Smooth muscle cell (in vitro differentiated cells): ENCODE measurements around the gene ACAD10. TPM values are rescaled to one million over a fixed set of nuclear protein-coding genes. Genes with fewer than 3 reads are reported as not detected.

Source experiments
- DNase-seq: peaks from one replicate; lab custom pipeline; 2025; ENCODE audit not compliant: unreplicated experiment; lab: John Stamatoyannopoulos, UW
- H2AFZ ChIP-seq: fragments of 200-600 bp; sonication (generic); 2 replicates; pipeline ENCODE4 v1.6.0; 2016; ENCODE audit warnings: antibody characterized with exemption, low read depth, mild to moderate bottlenecking
- H3F3A ChIP-seq: fragments of 200-600 bp; sonication (generic); 2 replicates; pipeline ENCODE4 v1.6.0; 2017; ENCODE audit warnings: antibody characterized with exemption, low read depth
- H3K27ac ChIP-seq: fragments of 200-600 bp; sonication (generic); 2 replicates; pipeline ENCODE4 v1.5.1; 2016; ENCODE audit warnings: low read depth, mild to moderate bottlenecking
- H3K27me3 ChIP-seq: fragments of 200-600 bp; sonication (generic); 2 replicates; pipeline ENCODE4 v1.6.1; 2016; ENCODE audit warnings: low read depth, mild to moderate bottlenecking
- H3K36me3 ChIP-seq: fragments of 200-600 bp; sonication (generic); 2 replicates; pipeline ENCODE4 v1.5.1; 2016; ENCODE audit warnings: low read depth
- H3K4me1 ChIP-seq: fragments of 200-600 bp; sonication (generic); 2 replicates; pipeline ENCODE4 v1.5.1; 2016; ENCODE audit warnings: low read depth
- H3K4me2 ChIP-seq: fragments of 200-600 bp; sonication (generic); 2 replicates; pipeline ENCODE4 v1.6.0; 2016; ENCODE audit warnings: mild to moderate bottlenecking
- H3K4me3 ChIP-seq: fragments of 200-600 bp; sonication (generic); 2 replicates; pipeline ENCODE4 v1.5.1; 2016; ENCODE audit warnings: mild to moderate bottlenecking
- H3K79me2 ChIP-seq: fragments of 200-600 bp; sonication (generic); 2 replicates; pipeline ENCODE4 v1.6.0; 2016; ENCODE audit warnings: low read depth, mild to moderate bottlenecking
- H3K9ac ChIP-seq: fragments of 200-600 bp; sonication (generic); 2 replicates; pipeline ENCODE4 v1.6.0; 2016; ENCODE audit warnings: low read depth
- H3K9me3 ChIP-seq: fragments of 200-600 bp; sonication (generic); replicated peaks from 2 replicates; pipeline ENCODE4 v1.5.1; 2016; ENCODE audit warnings: low read depth
- H4K20me1 ChIP-seq: fragments of 200-600 bp; sonication (generic); 2 replicates; pipeline ENCODE4 v1.6.0; 2016; ENCODE audit warnings: low read depth
- CTCF ChIP-seq: fragments of 200-600 bp; sonication (generic); IDR thresholded peaks from 2 replicates; pipeline ENCODE4 v1.5.1; 2017; ENCODE audit warnings: borderline replicate concordance, mild to moderate bottlenecking, antibody characterized with exemption; ENCODE audit not compliant: insufficient read depth, poor library complexity, severe bottlenecking
- WGBS: methylation state at CpG from one replicate; pipeline ENCODE4 v1.1.7; 2016; ENCODE audit warnings: low lambda C conversion rate; 5-methylcytosine and 5-hydroxymethylcytosine counted together
- polyA plus RNA-seq: library from polyadenylated mRNA; unstranded; fragments of >200 nt; fragmentation: Nextera tagmentation; extraction: Ambion mirVana; gene quantifications from 2 replicates; pipeline ENCODE4 v1.2.1, GENCODE V29; 2016
- total RNA-seq: library from RNA; depleted of rRNA; stranded (reverse); fragments of >200 nt; gene quantifications from 2 replicates; pipeline ENCODE4 v1.2.3, GENCODE V29; 2014

Gene ACAD10
- total and polyA plus RNA-seq, 2 experiments from 2014 or later: 13.4 to 14.9 TPM

GRCh38 chr12:111768159-111768895 is 82.5 kb downstream of the ACAD10 start:
- Histone ChIP-seq H3K36me3 (no peaks in the 10 kb centered on the region), H3K4me1 (peaks cover 15% of the 10 kb centered on the region), H3K9me3 (no peaks in the 10 kb centered on the region), H3K4me3 (peak overlapping the region; percentile 77), H3K9ac (no peak overlapping the region), H2AFZ (no peak overlapping the region), H3K79me2 (peaks cover 53% of the 10 kb centered on the region), H3F3A (peaks cover 3% of the 10 kb centered on the region), H4K20me1 (peaks cover 56% of the 10 kb centered on the region), H3K27me3 (no peaks in the 10 kb centered on the region), H3K4me2 (peak overlapping the region; percentile 98), H3K27ac (no peak overlapping the region)
- TF ChIP-seq CTCF: no peak
- no peak for DNase-seq
- 92% methylated on average over 9 of the region's 9 CpGs for WGBS

GRCh38 chr12:111769599-111769998 is 83.7 kb downstream of the ACAD10 start:
- Histone ChIP-seq H2AFZ (no peak overlapping the region), H3K27me3 (no peaks in the 10 kb centered on the region), H3K4me1 (peaks cover 23% of the 10 kb centered on the region), H4K20me1 (peaks cover 67% of the 10 kb centered on the region), H3K4me2 (no peak overlapping the region), H3F3A (peaks cover 12% of the 10 kb centered on the region), H3K4me3 (no peak overlapping the region), H3K9ac (no peak overlapping the region), H3K9me3 (no peaks in the 10 kb centered on the region), H3K27ac (no peak overlapping the region), H3K36me3 (no peaks in the 10 kb centered on the region), H3K79me2 (peaks cover 53% of the 10 kb centered on the region)
- no peak for TF ChIP-seq CTCF
- 86% methylated on average over 8 of the region's 8 CpGs for WGBS
- no peak for DNase-seq

GRCh38 chr12:111773801-111774551 is 88.1 kb downstream of the ACAD10 start:
- Histone ChIP-seq H3K4me3 (peak overlapping the region; percentile 29), H3K79me2 (peaks cover 57% of the 10 kb centered on the region), H3K4me1 (peaks cover 22% of the 10 kb centered on the region), H3F3A (peaks cover 20% of the 10 kb centered on the region), H3K9me3 (no peaks in the 10 kb centered on the region), H3K27me3 (no peaks in the 10 kb centered on the region), H3K9ac (peak overlapping the region; percentile 10), H2AFZ (no peak overlapping the region), H3K36me3 (no peaks in the 10 kb centered on the region), H4K20me1 (peaks cover 84% of the 10 kb centered on the region), H3K4me2 (peak overlapping the region; percentile 76), H3K27ac (peak overlapping the region; percentile 69)
- no peak for TF ChIP-seq CTCF
- WGBS: 5% methylated on average over 17 of the region's 17 CpGs
- DNase-seq: peak; percentile 21
